Upper lobe of left lung (tissue), 4 donors: Measurements from ENCODE around the gene LMNTD2.

Experiments used
- CTCF ChIP-seq, 6 experiments: fragments of 450-650 bp in 4 of 6; fragments of 200-600 bp in 2 of 6; sonication (generic) in 2 of 6; IDR thresholded peaks; one replicate each; pipeline ENCODE4 v1.5.1; 2016 to 2019; ENCODE audit warnings: antibody characterized with exemption in 6 of 6
- POLR2AphosphoS5 ChIP-seq, 2 donors: sonication (generic); formaldehyde crosslinking; IDR thresholded peaks; one replicate each; pipeline ENCODE4 v1.5.1; 2017; ENCODE audit warnings: antibody characterized with exemption in 2 of 2

GRCh38 chr11:567011-567628 lies 6.6 kb upstream of the LMNTD2 start:
- TF ChIP-seq CTCF (IDR thresholded peaks at IDR 0.05): no peak
- TF ChIP-seq POLR2AphosphoS5 (IDR thresholded peaks at IDR 0.05): no peak
